ENCODE data around the gene OR1S2. TPM values are rescaled to one million over a fixed set of nuclear protein-coding genes. Genes with fewer than 3 reads are reported as not detected.

OR1S2 gene
- total RNA-seq, 1 experiment from 2014 or later = not detected

DNA sequence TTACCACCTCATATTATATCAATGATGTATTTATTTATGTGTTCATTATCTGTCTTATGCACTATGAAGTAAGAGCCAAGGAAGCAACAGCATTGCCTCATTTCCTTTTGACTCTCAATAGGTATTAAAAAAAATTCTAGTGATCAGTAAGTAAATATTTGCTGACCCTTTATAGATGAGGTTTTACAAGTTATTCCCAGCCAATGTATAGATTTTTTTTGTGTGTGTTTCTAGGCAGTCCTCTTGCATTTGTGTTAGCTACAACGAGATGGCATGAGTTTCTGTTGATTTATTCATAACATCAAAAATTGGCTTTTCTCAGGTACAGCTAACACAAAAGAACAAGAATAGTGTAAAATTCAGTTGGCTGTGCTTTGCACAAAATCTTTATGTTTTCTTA is 4.7 kb downstream of the OR1S2 start (continued):
- no peak for TF ChIP-seq STAT6 (CRISPR knock-in tag; conservative IDR thresholded peaks at IDR 0.05; ENCODE audit: low read depth)
- TF ChIP-seq ZMAT4 (CRISPR knock-in tag; IDR thresholded peaks at IDR 0.05) = no peak
- no peak for TF ChIP-seq FOXP1 (CRISPR knock-in tag; IDR thresholded peaks at IDR 0.05; ENCODE audit: borderline replicate concordance)
- TF ChIP-seq, protein P1, sequence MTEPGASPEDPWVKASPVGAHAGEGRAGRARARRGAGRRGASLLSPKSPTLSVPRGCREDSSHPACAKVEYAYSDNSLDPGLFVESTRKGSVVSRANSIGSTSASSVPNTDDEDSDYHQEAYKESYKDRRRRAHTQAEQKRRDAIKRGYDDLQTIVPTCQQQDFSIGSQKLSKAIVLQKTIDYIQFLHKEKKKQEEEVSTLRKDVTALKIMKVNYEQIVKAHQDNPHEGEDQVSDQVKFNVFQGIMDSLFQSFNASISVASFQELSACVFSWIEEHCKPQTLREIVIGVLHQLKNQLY (CRISPR knock-in tag; IDR thresholded peaks at IDR 0.05) = no peak
- no peak for TF ChIP-seq EMX1 (CRISPR knock-in tag; IDR thresholded peaks at IDR 0.05)
- no peak for TF ChIP-seq AR (CRISPR knock-in tag; IDR thresholded peaks at IDR 0.05)

GRCh38 chr11:58195939-58196338 is 8.0 kb downstream of the OR1S2 start:
- CTCF ChIA-PET = no interaction called here
- H3K27ac Mint-ChIP-seq = no peak overlapping the region
- H3K36me3 Mint-ChIP-seq = peaks cover 9% of the 10 kb centered on the region; the same call in 1 of the 2 replicates
- peaks cover 49% of the 10 kb centered on the region for H3K9me3 Mint-ChIP-seq
- TF ChIP-seq, protein P2, sequence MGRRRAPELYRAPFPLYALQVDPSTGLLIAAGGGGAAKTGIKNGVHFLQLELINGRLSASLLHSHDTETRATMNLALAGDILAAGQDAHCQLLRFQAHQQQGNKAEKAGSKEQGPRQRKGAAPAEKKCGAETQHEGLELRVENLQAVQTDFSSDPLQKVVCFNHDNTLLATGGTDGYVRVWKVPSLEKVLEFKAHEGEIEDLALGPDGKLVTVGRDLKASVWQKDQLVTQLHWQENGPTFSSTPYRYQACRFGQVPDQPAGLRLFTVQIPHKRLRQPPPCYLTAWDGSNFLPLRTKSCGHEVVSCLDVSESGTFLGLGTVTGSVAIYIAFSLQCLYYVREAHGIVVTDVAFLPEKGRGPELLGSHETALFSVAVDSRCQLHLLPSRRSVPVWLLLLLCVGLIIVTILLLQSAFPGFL (CRISPR knock-in tag; IDR thresholded peaks at IDR 0.05; ENCODE audit: borderline replicate concordance) = no peak
- TF ChIP-seq MAX (CRISPR knock-in tag; IDR thresholded peaks at IDR 0.05) (no peak), KAT7 (CRISPR knock-in tag; IDR thresholded peaks at IDR 0.05; ENCODE audit: borderline replicate concordance) (no peak), RORB (CRISPR knock-in tag; IDR thresholded peaks at IDR 0.05) (no peak), GTF2I (CRISPR knock-in tag; conservative IDR thresholded peaks at IDR 0.05) (no peak), MYBL2 (CRISPR knock-in tag; IDR thresholded peaks at IDR 0.05) (no peak), ZNF425 (CRISPR knock-in tag; conservative IDR thresholded peaks at IDR 0.05) (no peak), NR2C2 (CRISPR knock-in tag; IDR thresholded peaks at IDR 0.05) (no peak)
- TF ChIP-seq, protein P3, sequence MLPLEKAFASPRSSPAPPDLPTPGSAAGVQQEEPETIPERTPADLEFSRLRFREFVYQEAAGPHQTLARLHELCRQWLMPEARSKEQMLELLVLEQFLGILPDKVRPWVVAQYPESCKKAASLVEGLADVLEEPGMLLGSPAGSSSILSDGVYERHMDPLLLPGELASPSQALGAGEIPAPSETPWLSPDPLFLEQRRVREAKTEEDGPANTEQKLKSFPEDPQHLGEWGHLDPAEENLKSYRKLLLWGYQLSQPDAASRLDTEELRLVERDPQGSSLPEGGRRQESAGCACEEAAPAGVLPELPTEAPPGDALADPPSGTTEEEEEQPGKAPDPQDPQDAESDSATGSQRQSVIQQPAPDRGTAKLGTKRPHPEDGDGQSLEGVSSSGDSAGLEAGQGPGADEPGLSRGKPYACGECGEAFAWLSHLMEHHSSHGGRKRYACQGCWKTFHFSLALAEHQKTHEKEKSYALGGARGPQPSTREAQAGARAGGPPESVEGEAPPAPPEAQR (CRISPR knock-in tag; IDR thresholded peaks at IDR 0.05) = no peak
- H3K4me3 Mint-ChIP-seq = no peak overlapping the region
- POLR2A ChIA-PET = no interaction called here
- DNase-seq (ENCODE audit: low spot score) (no peak), ATAC-seq (no peak)
- H3K27me3 Mint-ChIP-seq (ENCODE audit: low read depth) = no peaks in the 10 kb centered on the region
- H3K4me1 Mint-ChIP-seq = no peaks in the 10 kb centered on the region

Measured in WTC11 (cell line).